ENCODE measurements around the gene PRRC2C.

- no peak for TF ChIP-seq CTCF (conservative IDR thresholded peaks at IDR 0.05; ENCODE audit: low read depth, low read length)
- TF ChIP-seq EZH2 (IDR thresholded peaks at IDR 0.05; ENCODE audit: borderline replicate concordance, low read depth, low read length, poor library complexity, severe bottlenecking): no peak
These were observed 95.9 kb downstream of the PRRC2C start for GRCh38 chr1:171581226-171581625.

Measured in A673 (cell line).